GM23338 (cell line): Measurements from ENCODE around the gene ZIC2.

Source experiments
- CREB1 ChIP-seq: fragments of 250-450 bp; sonication (Bioruptor Pico); IDR thresholded peaks from 2 replicates; pipeline ENCODE4 v1.5.0; 2020; ENCODE audit warnings: low read depth, mild to moderate bottlenecking, moderate library complexity
- STAT1 ChIP-seq: IDR thresholded peaks from one replicate; pipeline ENCODE4 v1.6.1; 2016; ENCODE audit warnings: antibody characterized with exemption; ENCODE audit not compliant: unreplicated experiment
- TF ChIP-seq, protein P1 (sequence below), 2 experiments: fragments of 200-600 bp in 1 of 2; sonication (generic) in 1 of 2; conservative IDR thresholded peaks; 2 replicates each; pipeline versions ENCODE4 v1.5.1 to v1.6.1; 2016 to 2017; ENCODE audit warnings: antibody characterized with exemption in 2 of 2, low read depth in 2 of 2, mild to moderate bottlenecking in 2 of 2, moderate library complexity in 1 of 2

GRCh38 chr13:99947666-99948065, 33.9 kb upstream of the ZIC2 start:
- TF ChIP-seq, protein P1, sequence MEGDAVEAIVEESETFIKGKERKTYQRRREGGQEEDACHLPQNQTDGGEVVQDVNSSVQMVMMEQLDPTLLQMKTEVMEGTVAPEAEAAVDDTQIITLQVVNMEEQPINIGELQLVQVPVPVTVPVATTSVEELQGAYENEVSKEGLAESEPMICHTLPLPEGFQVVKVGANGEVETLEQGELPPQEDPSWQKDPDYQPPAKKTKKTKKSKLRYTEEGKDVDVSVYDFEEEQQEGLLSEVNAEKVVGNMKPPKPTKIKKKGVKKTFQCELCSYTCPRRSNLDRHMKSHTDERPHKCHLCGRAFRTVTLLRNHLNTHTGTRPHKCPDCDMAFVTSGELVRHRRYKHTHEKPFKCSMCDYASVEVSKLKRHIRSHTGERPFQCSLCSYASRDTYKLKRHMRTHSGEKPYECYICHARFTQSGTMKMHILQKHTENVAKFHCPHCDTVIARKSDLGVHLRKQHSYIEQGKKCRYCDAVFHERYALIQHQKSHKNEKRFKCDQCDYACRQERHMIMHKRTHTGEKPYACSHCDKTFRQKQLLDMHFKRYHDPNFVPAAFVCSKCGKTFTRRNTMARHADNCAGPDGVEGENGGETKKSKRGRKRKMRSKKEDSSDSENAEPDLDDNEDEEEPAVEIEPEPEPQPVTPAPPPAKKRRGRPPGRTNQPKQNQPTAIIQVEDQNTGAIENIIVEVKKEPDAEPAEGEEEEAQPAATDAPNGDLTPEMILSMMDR (conservative IDR thresholded peaks at IDR 0.05; ENCODE audit: low read depth in 2 of 2) = no peak
- TF ChIP-seq CREB1 (no peak), STAT1 (no peak)
